ENCODE results near the gene MKLN1. TPM values are rescaled to one million over a fixed set of nuclear protein-coding genes. Genes with fewer than 3 reads are reported as not detected.

The MKLN1 gene
- 28.9 TPM for total RNA-seq
- 14.4 TPM for polyA plus RNA-seq
- long read RNA-seq, donor 1, result 0 reads
- long read RNA-seq, donor 2, result 0 reads
- long read RNA-seq, donor 3, full-length matches to known transcripts, result 8 of 8 reads
- long read RNA-seq, donor 3, partial matches to known transcripts, result 0 of 8 reads
- long read RNA-seq, donor 3, other reads (novel, unspliced or antisense), result 0 of 8 reads
- long read RNA-seq, donor 4, full-length matches to known transcripts, result 2 of 2 reads
- long read RNA-seq, donor 4, partial matches to known transcripts, result 0 of 2 reads
- long read RNA-seq, donor 4, other reads (novel, unspliced or antisense), result 0 of 2 reads
- long read RNA-seq, donor 5, full-length matches to known transcripts, result 8 of 8 reads
- long read RNA-seq, donor 5, partial matches to known transcripts, result 0 of 8 reads
- long read RNA-seq, donor 5, other reads (novel, unspliced or antisense), result 0 of 8 reads
- long read RNA-seq, donor 6, full-length matches to known transcripts, result 8 of 23 reads
- long read RNA-seq, donor 6, partial matches to known transcripts, result 15 of 23 reads
- long read RNA-seq, donor 6, other reads (novel, unspliced or antisense), result 0 of 23 reads
- long read RNA-seq, donor 7, full-length matches to known transcripts, result 14 of 19 reads
- long read RNA-seq, donor 7, partial matches to known transcripts, result 5 of 19 reads
- long read RNA-seq, donor 7, other reads (novel, unspliced or antisense), result 0 of 19 reads
- long read RNA-seq, donor 8, full-length matches to known transcripts, result 3 of 8 reads
- long read RNA-seq, donor 8, partial matches to known transcripts, result 5 of 8 reads
- long read RNA-seq, donor 8, other reads (novel, unspliced or antisense), result 0 of 8 reads
- long read RNA-seq, donor 9, full-length matches to known transcripts, result 5 of 5 reads
- long read RNA-seq, donor 9, partial matches to known transcripts, result 0 of 5 reads
- long read RNA-seq, donor 9, other reads (novel, unspliced or antisense), result 0 of 5 reads
- long read RNA-seq, donor 10, full-length matches to known transcripts, result 7 of 7 reads
- long read RNA-seq, donor 10, partial matches to known transcripts, result 0 of 7 reads
- long read RNA-seq, donor 10, other reads (novel, unspliced or antisense), result 0 of 7 reads

DNA sequence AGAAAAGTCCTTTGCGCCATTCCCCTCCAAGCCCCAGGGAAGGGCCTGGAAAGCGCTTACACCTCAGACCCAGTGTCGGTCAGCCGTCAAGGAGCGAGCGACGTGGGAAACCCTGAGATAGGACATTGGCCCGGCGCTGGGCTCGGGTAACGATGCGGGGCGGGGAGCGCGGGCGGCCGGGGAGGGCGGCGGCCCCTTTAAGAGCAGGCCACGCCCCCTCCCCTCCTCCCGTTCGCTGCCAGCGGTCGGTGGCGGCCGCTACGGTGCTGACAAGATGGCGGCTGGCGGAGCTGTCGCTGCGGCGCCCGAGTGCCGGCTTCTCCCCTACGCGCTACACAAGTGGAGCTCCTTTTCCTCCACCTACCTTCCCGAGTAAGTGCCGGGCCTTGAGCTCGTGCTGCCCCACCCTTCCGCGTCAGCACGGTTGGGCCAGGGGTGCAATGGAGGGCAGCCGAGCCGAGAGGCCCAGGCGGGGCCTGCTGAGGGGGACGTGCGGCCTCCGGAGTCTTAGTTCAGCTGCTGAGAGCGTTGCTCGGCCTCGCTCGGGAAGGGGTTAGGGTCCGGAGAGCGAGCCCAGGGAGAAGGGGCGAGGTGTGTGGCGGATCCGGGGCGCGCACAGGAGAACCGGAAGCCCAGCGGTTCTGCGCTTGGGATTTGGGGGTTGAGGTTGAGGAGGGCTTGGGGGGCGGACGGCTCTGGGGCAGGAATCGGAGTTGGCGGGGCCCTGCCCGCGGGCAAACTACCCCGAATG is at the start of gene MKLN1:
Gene MKLN1, plus strand, starts transcription at position 251 of the 751 bp plus-strand sequence. Its CDS starts 24 bp downstream, at position 275.
- H3K27me3 ChIP-seq (ENCODE audit: control insufficient read depth in 2 of 2, insufficient read depth in 1 of 2, low read length in 1 of 2), result no peaks in the 10 kb centered on the region
- no peaks in the 10 kb centered on the region for H3K9me3 ChIP-seq (ENCODE audit: control insufficient read depth in 2 of 2, insufficient read depth in 1 of 2, low read length in 1 of 2)
- peaks cover 9 to 16% of the 10 kb centered on the region in 2 donors for H3K4me1 ChIP-seq (ENCODE audit: control insufficient read depth in 2 of 2, insufficient read depth in 2 of 2, low read length in 2 of 2)
- WGBS, result under 1% methylated on average over 69 of the region's 69 CpGs
- peak; percentile 68 to 94 (median 82) for DNase-seq (ENCODE audit: low read depth in 6 of 9, low spot score in 9 of 9)
- peak within 1 kb of the TSS; percentile 98 to 99 for H3K27ac ChIP-seq (ENCODE audit: low read depth in 1 of 2, low read length in 1 of 2)
- peaks cover under 1 to 1% of the 10 kb centered on the region in 2 donors for H3K36me3 ChIP-seq (ENCODE audit: control insufficient read depth in 2 of 2, insufficient read depth in 2 of 2, low read length in 1 of 2)
- peak within 1 kb of the TSS; percentile 83 to 98 for H3K4me3 ChIP-seq (ENCODE audit: low read length in 2 of 2)

DNA sequence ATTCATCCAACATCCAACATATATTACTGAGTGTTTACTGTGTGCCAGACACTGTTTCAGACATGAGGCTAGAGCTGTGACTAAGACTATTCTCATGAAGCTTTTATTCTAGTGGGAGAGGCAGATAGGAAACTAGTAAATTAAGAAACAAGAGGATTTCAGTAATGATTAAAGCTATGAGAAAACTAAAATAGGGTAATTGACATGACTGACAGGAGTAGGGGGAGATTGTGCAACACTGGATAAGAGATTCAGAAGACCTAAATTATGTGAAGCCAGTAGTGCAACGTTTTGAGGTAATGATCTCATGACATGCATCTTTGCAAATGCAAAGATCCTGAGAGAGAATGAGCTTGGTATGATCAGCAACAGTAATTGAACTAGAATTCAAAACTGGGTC is 48.6 kb upstream of the MKLN1 start:
- no peaks in the 10 kb centered on the region for H3K27me3 ChIP-seq (ENCODE audit: control insufficient read depth in 2 of 2, insufficient read depth in 1 of 2, low read length in 1 of 2)
- 83% methylated on average over 1 of the region's 1 CpG for WGBS
- no peak for DNase-seq (ENCODE audit: low read depth in 6 of 9, low spot score in 9 of 9)
- no peaks in the 10 kb centered on the region for H3K4me1 ChIP-seq (ENCODE audit: control insufficient read depth in 2 of 2, insufficient read depth in 2 of 2, low read length in 2 of 2)
- no peaks in the 10 kb centered on the region for H3K36me3 ChIP-seq (ENCODE audit: control insufficient read depth in 2 of 2, insufficient read depth in 2 of 2, low read length in 1 of 2)
- no peak overlapping the region for H3K27ac ChIP-seq (ENCODE audit: low read depth in 1 of 2, low read length in 1 of 2)
- no peaks in the 10 kb centered on the region for H3K9me3 ChIP-seq (ENCODE audit: control insufficient read depth in 2 of 2, insufficient read depth in 1 of 2, low read length in 1 of 2)
- no peak overlapping the region for H3K4me3 ChIP-seq (ENCODE audit: low read length in 2 of 2)

DNA sequence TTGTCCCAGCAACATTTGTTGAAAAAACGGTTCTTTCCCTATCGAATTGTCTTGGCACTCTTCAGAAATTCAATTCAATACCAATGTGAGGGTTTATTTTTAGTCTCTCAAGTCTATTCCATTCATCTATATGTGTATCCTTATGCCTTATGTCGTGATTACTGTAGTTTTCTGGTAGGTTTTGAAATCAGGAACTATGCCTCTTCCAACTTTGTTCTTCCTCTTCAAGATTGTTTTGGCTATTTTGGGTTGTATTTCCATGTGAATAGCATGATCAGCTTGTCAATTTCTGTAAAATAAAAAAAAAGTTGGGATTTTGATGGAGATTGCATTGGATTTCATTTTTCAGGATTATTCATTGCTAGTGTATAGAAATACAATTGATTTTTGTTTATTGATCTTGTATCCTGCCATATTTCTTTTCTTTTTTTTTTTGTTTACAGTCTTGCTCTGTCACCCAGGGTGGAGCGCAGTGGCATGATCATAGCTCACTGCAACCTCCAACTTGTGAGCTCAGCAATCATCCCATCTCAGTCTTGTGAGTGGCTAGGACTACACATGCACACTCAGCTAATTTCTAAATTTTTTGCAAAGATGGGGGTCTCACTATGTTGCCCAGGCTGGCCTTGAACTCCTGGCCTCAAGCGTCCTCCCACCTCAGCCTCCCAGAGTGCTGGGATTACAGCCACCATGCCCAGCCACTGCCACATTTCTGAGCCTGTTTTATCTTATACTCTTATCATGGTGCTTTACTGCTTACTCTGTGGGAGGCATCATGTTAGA is 46.2 kb upstream of the MKLN1 start:
- DNase-seq (ENCODE audit: low read depth in 6 of 9, low spot score in 9 of 9), result no peak
- Histone ChIP-seq H3K4me1 (ENCODE audit: control insufficient read depth in 2 of 2, insufficient read depth in 2 of 2, low read length in 2 of 2) (no peaks in the 10 kb centered on the region), H3K9me3 (ENCODE audit: control insufficient read depth in 2 of 2, insufficient read depth in 1 of 2, low read length in 1 of 2) (no peaks in the 10 kb centered on the region), H3K27ac (ENCODE audit: low read depth in 1 of 2, low read length in 1 of 2) (no peak overlapping the region), H3K36me3 (ENCODE audit: control insufficient read depth in 2 of 2, insufficient read depth in 2 of 2, low read length in 1 of 2) (no peaks in the 10 kb centered on the region), H3K27me3 (ENCODE audit: control insufficient read depth in 2 of 2, insufficient read depth in 1 of 2, low read length in 1 of 2) (no peaks in the 10 kb centered on the region), H3K4me3 (ENCODE audit: low read length in 2 of 2) (no peak overlapping the region)
- WGBS, result 96% methylated on average over 5 of the region's 5 CpGs

DNA sequence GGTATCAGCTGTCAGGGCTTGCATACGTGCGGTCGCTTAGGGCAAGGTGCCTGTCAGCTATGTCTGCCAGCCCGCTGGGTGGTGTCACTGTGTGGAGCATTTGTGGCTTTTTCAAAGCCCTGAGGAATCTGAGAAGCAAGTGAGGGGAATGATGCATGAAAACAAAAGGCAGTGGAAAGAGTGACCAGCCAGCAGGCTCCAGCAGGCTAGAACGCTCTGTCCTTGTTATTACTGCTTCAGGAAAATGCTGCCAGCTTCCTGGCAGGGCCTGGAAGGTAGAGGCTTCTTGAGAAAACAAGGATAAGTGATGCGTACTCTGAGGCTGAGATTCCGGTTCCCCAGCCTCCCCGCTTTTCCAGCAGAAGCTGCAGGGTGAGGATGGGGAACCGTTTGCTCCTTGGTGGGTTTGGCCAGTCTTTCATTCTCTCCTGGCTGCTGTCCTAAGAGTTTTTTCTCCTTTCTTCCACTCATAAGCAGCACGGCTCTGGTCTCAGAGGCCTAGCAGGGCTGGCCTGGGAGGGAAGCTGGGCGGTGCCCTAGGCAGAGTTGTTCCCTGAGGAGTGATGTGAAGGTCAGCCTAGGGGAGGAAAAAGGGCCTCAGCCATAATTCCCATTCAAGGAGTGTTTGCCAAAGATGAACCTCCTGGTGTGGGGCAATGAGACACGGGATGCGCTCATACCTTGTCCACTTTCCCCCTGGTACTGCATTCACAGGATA is 42.8 kb upstream of the MKLN1 start:
- H3K9me3 ChIP-seq (ENCODE audit: control insufficient read depth in 2 of 2, insufficient read depth in 1 of 2, low read length in 1 of 2), result no peaks in the 10 kb centered on the region
- H3K36me3 ChIP-seq (ENCODE audit: control insufficient read depth in 2 of 2, insufficient read depth in 2 of 2, low read length in 1 of 2), result no peaks in the 10 kb centered on the region
- no peaks in the 10 kb centered on the region for H3K4me1 ChIP-seq (ENCODE audit: control insufficient read depth in 2 of 2, insufficient read depth in 2 of 2, low read length in 2 of 2)
- 92% methylated on average over 13 of the region's 13 CpGs for WGBS
- no peaks in the 10 kb centered on the region for H3K27me3 ChIP-seq (ENCODE audit: control insufficient read depth in 2 of 2, insufficient read depth in 1 of 2, low read length in 1 of 2)
- H3K4me3 ChIP-seq (ENCODE audit: low read length in 2 of 2), result no peak overlapping the region
- DNase-seq (ENCODE audit: low read depth in 6 of 9, low spot score in 9 of 9), result no peak
- no peak overlapping the region for H3K27ac ChIP-seq (ENCODE audit: low read depth in 1 of 2, low read length in 1 of 2)

DNA sequence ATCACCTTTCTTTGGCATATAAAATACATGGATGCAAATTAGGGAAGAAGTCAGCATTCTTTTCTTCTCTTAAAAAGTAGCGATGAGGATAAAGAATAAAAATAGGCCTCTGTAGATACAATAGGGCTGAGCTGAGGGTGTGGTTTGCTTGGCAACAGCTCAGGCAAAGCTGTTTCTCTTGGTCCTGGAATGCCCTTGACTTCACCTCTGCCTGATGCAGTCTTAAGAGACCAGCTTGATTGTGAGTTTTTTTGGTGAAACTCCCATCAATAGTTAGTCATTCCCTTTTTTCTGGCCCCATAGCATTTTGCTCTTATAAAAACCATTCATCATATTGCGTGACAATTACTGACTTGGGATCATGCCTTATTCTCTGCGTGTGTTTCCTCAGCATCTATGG is 42.1 kb upstream of the MKLN1 start:
- H3K27ac ChIP-seq (ENCODE audit: low read depth in 1 of 2, low read length in 1 of 2), result no peak overlapping the region
- 98% methylated on average over 3 of the region's 3 CpGs for WGBS

DNA sequence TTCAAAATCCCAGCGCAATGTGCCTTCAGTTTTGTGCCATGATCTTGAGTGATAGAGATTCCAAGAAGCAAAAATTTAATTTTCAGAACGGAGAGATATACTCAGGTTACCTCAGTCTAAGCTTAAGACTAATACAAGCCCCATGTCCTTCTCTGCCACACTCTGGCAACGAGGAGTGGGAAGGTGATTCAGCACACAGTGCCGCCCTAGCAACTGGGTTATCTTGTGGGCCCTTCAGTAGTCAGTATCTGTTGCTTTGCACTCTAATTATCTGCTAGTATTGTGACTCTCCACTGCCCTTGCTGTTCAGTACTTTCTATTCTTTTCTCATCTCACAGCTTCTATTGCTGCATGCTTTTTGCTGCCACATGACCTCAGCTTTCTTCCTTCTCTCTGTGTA is 39.2 kb upstream of the MKLN1 start:
- Histone ChIP-seq H3K9me3 (ENCODE audit: control insufficient read depth in 2 of 2, insufficient read depth in 1 of 2, low read length in 1 of 2) (no peaks in the 10 kb centered on the region), H3K27me3 (ENCODE audit: control insufficient read depth in 2 of 2, insufficient read depth in 1 of 2, low read length in 1 of 2) (no peaks in the 10 kb centered on the region), H3K36me3 (ENCODE audit: control insufficient read depth in 2 of 2, insufficient read depth in 2 of 2, low read length in 1 of 2) (no peaks in the 10 kb centered on the region), H3K27ac (ENCODE audit: low read depth in 1 of 2, low read length in 1 of 2) (no peak overlapping the region), H3K4me3 (ENCODE audit: low read length in 2 of 2) (no peak overlapping the region), H3K4me1 (ENCODE audit: control insufficient read depth in 2 of 2, insufficient read depth in 2 of 2, low read length in 2 of 2) (no peaks in the 10 kb centered on the region)
- WGBS, result 85% methylated on average over 4 of the region's 4 CpGs
- no peak for DNase-seq (ENCODE audit: low read depth in 6 of 9, low spot score in 9 of 9)

More for the DNA sequence above, 42.1 kb upstream of the MKLN1 start:
- Histone ChIP-seq H3K4me3 (ENCODE audit: low read length in 2 of 2) (no peak overlapping the region), H3K9me3 (ENCODE audit: control insufficient read depth in 2 of 2, insufficient read depth in 1 of 2, low read length in 1 of 2) (no peaks in the 10 kb centered on the region), H3K27me3 (ENCODE audit: control insufficient read depth in 2 of 2, insufficient read depth in 1 of 2, low read length in 1 of 2) (no peaks in the 10 kb centered on the region), H3K4me1 (ENCODE audit: control insufficient read depth in 2 of 2, insufficient read depth in 2 of 2, low read length in 2 of 2) (no peaks in the 10 kb centered on the region), H3K36me3 (ENCODE audit: control insufficient read depth in 2 of 2, insufficient read depth in 2 of 2, low read length in 1 of 2) (no peaks in the 10 kb centered on the region)
- no peak for DNase-seq (ENCODE audit: low read depth in 6 of 9, low spot score in 9 of 9)

DNA sequence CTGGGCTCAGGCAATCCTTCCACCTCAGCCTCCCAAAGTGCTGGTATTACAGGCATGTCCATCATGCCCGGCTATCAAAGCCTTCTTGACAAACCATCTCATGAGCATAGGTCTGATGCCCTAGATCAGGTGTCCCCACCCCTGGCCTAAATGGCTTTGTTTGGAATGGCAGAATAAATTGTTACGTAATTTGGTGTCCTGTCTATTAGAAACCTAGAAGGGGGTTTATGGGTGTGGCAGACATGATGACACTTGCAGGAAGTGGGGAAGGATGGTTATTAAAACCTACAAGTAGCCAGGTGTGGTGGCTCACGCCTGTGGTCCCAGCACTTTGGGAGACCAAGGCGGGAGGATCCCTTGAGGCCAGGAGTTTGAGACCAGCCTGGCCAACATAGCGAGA is 38.6 kb upstream of the MKLN1 start:
- 98% methylated on average over 5 of the region's 5 CpGs for WGBS
- no peaks in the 10 kb centered on the region for H3K36me3 ChIP-seq (ENCODE audit: control insufficient read depth in 2 of 2, insufficient read depth in 2 of 2, low read length in 1 of 2)
- DNase-seq (ENCODE audit: low read depth in 6 of 9, low spot score in 9 of 9), result no peak

More for the DNA sequence above, 38.6 kb upstream of the MKLN1 start:
- Histone ChIP-seq H3K27me3 (ENCODE audit: control insufficient read depth in 2 of 2, insufficient read depth in 1 of 2, low read length in 1 of 2) (no peaks in the 10 kb centered on the region), H3K27ac (ENCODE audit: low read depth in 1 of 2, low read length in 1 of 2) (no peak overlapping the region), H3K9me3 (ENCODE audit: control insufficient read depth in 2 of 2, insufficient read depth in 1 of 2, low read length in 1 of 2) (no peaks in the 10 kb centered on the region), H3K4me3 (ENCODE audit: low read length in 2 of 2) (no peak overlapping the region), H3K4me1 (ENCODE audit: control insufficient read depth in 2 of 2, insufficient read depth in 2 of 2, low read length in 2 of 2) (no peaks in the 10 kb centered on the region)

Measured in thymus (tissue), 14 donors.